Hepatocyte (in vitro differentiated cells): ENCODE measurements around the gene PRSS50.

Experiments used
- EZH2 ChIP-seq: fragments of 200-600 bp; sonication (generic); IDR thresholded peaks from 2 replicates; pipeline ENCODE4 v1.6.1; 2016; ENCODE audit warnings: antibody characterized with exemption, mild to moderate bottlenecking, borderline replicate concordance
- EZH2phosphoT487 ChIP-seq: fragments of 200-600 bp; sonication (generic); IDR thresholded peaks from one replicate; pipeline ENCODE4 v1.6.1; 2018; ENCODE audit warnings: antibody characterized with exemption, mild to moderate bottlenecking, low read depth, moderate library complexity; ENCODE audit not compliant: unreplicated experiment, severe bottlenecking
- TF ChIP-seq, protein P1 (sequence below): fragments of 200-600 bp; sonication (generic); IDR thresholded peaks from 2 replicates; pipeline ENCODE4 v1.5.1; 2016; ENCODE audit warnings: antibody characterized with exemption, mild to moderate bottlenecking; ENCODE audit not compliant: poor library complexity

GRCh38 chr3:46663591-46664135, 54.0 kb downstream of the PRSS50 start:
- TF ChIP-seq, protein P1, sequence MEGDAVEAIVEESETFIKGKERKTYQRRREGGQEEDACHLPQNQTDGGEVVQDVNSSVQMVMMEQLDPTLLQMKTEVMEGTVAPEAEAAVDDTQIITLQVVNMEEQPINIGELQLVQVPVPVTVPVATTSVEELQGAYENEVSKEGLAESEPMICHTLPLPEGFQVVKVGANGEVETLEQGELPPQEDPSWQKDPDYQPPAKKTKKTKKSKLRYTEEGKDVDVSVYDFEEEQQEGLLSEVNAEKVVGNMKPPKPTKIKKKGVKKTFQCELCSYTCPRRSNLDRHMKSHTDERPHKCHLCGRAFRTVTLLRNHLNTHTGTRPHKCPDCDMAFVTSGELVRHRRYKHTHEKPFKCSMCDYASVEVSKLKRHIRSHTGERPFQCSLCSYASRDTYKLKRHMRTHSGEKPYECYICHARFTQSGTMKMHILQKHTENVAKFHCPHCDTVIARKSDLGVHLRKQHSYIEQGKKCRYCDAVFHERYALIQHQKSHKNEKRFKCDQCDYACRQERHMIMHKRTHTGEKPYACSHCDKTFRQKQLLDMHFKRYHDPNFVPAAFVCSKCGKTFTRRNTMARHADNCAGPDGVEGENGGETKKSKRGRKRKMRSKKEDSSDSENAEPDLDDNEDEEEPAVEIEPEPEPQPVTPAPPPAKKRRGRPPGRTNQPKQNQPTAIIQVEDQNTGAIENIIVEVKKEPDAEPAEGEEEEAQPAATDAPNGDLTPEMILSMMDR = peak; percentile 29
- no peak for TF ChIP-seq EZH2
- no peak for TF ChIP-seq EZH2phosphoT487
